K562 (cell line): ENCODE measurements around the gene PTCRA. TPM values are rescaled to one million over a fixed set of nuclear protein-coding genes. Genes with fewer than 3 reads are reported as not detected.

Experiments used
- CBFA2T3 ChIP-seq: fragments of 450-650 bp; IDR thresholded peaks from 2 replicates; pipeline ENCODE4 v1.6.1; 2017
- CXXC5 ChIP-seq: fragments of 250-450 bp; sonication (Bioruptor Pico); IDR thresholded peaks from 2 replicates; pipeline ENCODE4 v1.8.0; 2022; ENCODE audit warnings: inconsistent platforms, mild to moderate bottlenecking, moderate library complexity
- EGR1 ChIP-seq: fragments of 450-650 bp; conservative IDR thresholded peaks from 2 replicates; pipeline ENCODE4 v1.6.1; 2017; ENCODE audit warnings: mild to moderate bottlenecking
- ETS2 ChIP-seq: IDR thresholded peaks from 2 replicates; pipeline ENCODE4 v1.6.1; 2016; ENCODE audit warnings: borderline replicate concordance, missing genetic modification characterization, mild to moderate bottlenecking, moderate library complexity, missing compliant biosample characterization; ENCODE audit not compliant: poor library complexity, severe bottlenecking
- EWSR1 ChIP-seq: fragments of 450-650 bp; IDR thresholded peaks from 2 replicates; pipeline ENCODE4 v1.6.1; 2018; ENCODE audit warnings: borderline replicate concordance, mild to moderate bottlenecking, low read depth, moderate library complexity; ENCODE audit not compliant: partially characterized antibody
- KLF16 ChIP-seq: IDR thresholded peaks from 2 replicates; pipeline ENCODE4 v1.6.1; 2016; ENCODE audit warnings: antibody characterized with exemption
- MEF2A ChIP-seq: IDR thresholded peaks from 2 replicates; pipeline ENCODE4 v1.6.1; 2011; ENCODE audit warnings: low read depth, mild to moderate bottlenecking, low read length, moderate library complexity; ENCODE audit not compliant: control insufficient read depth
- NUFIP1 ChIP-seq: fragments of 450-650 bp; IDR thresholded peaks from 2 replicates; pipeline ENCODE4 v1.6.1; 2018; ENCODE audit not compliant: partially characterized antibody
- PYGO2 ChIP-seq: fragments of 450-650 bp; IDR thresholded peaks from 2 replicates; pipeline ENCODE4 v1.6.1; 2016; ENCODE audit warnings: mild to moderate bottlenecking, missing genetic modification characterization, moderate library complexity, missing compliant biosample characterization
- RBM15 ChIP-seq: fragments of 200-400 bp; formaldehyde crosslinking; IDR thresholded peaks from 2 replicates; pipeline ENCODE4 v1.6.1; 2018; ENCODE audit warnings: mild to moderate bottlenecking, low read length, moderate library complexity; ENCODE audit not compliant: insufficient read depth
- SMAD2 ChIP-seq: fragments of 150-350 bp; IDR thresholded peaks from 2 replicates; pipeline ENCODE4 v1.6.1; 2014; ENCODE audit warnings: low read depth, mild to moderate bottlenecking, low read length
- TAF15 ChIP-seq: fragments of 200-400 bp; formaldehyde crosslinking; IDR thresholded peaks from 2 replicates; pipeline ENCODE4 v1.6.1; 2017; ENCODE audit warnings: mild to moderate bottlenecking, low read depth, low read length, moderate library complexity
- polyA plus RNA-seq, 8 experiments: library from polyadenylated mRNA; depleted of rRNA in 4 of 8; stranded (reverse) in 5 of 8; unstranded in 3 of 8; fragments of >200 nt; fragmentation: Nextera tagmentation in 2 of 8; fragmentation: Illumina TruSeq in 1 of 8; extraction: Ambion mirVana in 2 of 8; extraction: Trizol in 1 of 8; gene quantifications; 2 replicates each; pipeline versions ENCODE4 v1.2.1 to v1.2.3, GENCODE V29; 2011 to 2014; ENCODE audit warnings: inconsistent platforms in 1 of 8, missing spikeins in 1 of 8
- total RNA-seq, 7 experiments: library from RNA; depleted of rRNA in 6 of 7; stranded (reverse); fragments of >200 nt in 6 of 7; fragmentation: Illumina TruSeq in 2 of 7; extraction: Trizol in 2 of 7; gene quantifications; 2 replicates each; pipeline versions ENCODE4 v1.2.1 to v1.2.3, GENCODE V29; 2011 to 2021; ENCODE audit warnings: low replicate concordance in 1 of 7
- TF ChIP-seq, protein P1 (sequence below): fragments of 450-650 bp; formaldehyde crosslinking; IDR thresholded peaks from 2 replicates; pipeline ENCODE4 v1.4.0; 2022; ENCODE audit warnings: missing genetic modification characterization
- TF ChIP-seq, protein P2 (sequence below): fragments of 150-350 bp; IDR thresholded peaks from 2 replicates; pipeline ENCODE4 v1.6.1; 2014; ENCODE audit warnings: low read depth, mild to moderate bottlenecking, low read length, borderline replicate concordance
- TF ChIP-seq, protein P3 (sequence below): fragments of 450-650 bp; IDR thresholded peaks from 2 replicates; pipeline ENCODE4 v1.6.1; 2016; ENCODE audit warnings: missing biosample characterization, missing genetic modification characterization
- TF ChIP-seq, protein P4 (sequence below): fragments of 200-800 bp; sonication (Bioruptor generic); IDR thresholded peaks from 2 replicates; pipeline ENCODE4 v1.6.1; 2017; ENCODE audit warnings: missing genetic modification characterization, missing compliant biosample characterization
- TF ChIP-seq, protein P5 (sequence below): sonication (generic); formaldehyde crosslinking; IDR thresholded peaks from 2 replicates; pipeline ENCODE4 v1.8.0; 2022; ENCODE audit warnings: mild to moderate bottlenecking, missing genetic modification reagents

Gene PTCRA
- total and polyA plus RNA-seq, 9 of the 15 experiments (the other 6 are each of a cell fraction or from before 2014, with no cell fraction given), result 0.21 TPM; not detected in 8

DNA sequence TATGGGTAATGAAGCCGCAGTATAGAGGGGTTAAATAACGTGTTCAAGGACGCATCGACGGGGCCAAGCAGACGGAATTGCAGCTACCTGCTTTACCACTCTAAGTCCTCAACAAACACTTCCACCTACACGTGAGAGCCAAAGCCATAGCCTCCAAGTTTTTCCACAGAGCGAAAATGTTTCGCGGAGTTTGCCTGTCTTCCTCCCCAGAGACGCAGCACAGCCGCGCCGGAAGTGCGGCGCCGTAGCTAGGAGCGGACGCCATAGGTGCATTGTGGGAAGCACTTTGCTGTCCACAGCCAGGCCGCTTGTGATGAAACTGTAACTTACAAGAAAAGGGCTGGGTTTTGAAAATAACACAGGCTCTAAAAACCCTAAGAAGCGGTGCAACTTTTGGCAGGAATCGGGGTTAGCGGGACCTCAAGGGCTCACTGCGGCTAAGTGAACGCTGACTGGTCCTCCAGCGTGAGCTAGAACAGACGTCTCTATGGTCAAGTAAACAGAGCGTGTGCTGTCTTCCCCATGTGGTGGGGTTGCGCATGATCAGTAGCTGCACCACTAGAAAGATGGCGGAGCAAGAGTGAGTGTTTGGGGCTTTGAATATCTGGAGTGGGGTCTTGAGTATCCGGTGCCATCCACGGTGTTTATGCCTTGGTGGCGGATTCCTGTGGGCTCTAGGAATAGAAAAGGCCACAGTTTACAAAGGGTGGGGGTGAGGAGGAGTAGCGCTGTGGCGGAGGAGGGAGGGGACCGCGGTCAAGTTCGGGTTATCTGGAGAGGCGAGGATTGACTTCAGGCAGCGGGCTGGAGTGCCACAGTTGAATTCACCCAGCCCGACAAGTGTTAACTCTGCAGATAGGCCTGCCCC, 36.2 kb upstream of the PTCRA start, which contains the start of gene RPL7L1 (continued):
- TF ChIP-seq, protein P1, sequence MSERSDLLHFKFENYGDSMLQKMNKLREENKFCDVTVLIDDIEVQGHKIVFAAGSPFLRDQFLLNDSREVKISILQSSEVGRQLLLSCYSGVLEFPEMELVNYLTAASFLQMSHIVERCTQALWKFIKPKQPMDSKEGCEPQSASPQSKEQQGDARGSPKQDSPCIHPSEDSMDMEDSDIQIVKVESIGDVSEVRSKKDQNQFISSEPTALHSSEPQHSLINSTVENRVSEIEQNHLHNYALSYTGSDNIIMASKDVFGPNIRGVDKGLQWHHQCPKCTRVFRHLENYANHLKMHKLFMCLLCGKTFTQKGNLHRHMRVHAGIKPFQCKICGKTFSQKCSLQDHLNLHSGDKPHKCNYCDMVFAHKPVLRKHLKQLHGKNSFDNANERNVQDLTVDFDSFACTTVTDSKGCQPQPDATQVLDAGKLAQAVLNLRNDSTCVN (CRISPR knock-in tag), result no peak; the same call in 1 of the 2 replicates
- TF ChIP-seq TAF15, result no peak
- TF ChIP-seq, protein P2, sequence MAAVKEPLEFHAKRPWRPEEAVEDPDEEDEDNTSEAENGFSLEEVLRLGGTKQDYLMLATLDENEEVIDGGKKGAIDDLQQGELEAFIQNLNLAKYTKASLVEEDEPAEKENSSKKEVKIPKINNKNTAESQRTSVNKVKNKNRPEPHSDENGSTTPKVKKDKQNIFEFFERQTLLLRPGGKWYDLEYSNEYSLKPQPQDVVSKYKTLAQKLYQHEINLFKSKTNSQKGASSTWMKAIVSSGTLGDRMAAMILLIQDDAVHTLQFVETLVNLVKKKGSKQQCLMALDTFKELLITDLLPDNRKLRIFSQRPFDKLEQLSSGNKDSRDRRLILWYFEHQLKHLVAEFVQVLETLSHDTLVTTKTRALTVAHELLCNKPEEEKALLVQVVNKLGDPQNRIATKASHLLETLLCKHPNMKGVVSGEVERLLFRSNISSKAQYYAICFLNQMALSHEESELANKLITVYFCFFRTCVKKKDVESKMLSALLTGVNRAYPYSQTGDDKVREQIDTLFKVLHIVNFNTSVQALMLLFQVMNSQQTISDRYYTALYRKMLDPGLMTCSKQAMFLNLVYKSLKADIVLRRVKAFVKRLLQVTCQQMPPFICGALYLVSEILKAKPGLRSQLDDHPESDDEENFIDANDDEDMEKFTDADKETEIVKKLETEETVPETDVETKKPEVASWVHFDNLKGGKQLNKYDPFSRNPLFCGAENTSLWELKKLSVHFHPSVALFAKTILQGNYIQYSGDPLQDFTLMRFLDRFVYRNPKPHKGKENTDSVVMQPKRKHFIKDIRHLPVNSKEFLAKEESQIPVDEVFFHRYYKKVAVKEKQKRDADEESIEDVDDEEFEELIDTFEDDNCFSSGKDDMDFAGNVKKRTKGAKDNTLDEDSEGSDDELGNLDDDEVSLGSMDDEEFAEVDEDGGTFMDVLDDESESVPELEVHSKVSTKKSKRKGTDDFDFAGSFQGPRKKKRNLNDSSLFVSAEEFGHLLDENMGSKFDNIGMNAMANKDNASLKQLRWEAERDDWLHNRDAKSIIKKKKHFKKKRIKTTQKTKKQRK, result no peak
- TF ChIP-seq, protein P3, sequence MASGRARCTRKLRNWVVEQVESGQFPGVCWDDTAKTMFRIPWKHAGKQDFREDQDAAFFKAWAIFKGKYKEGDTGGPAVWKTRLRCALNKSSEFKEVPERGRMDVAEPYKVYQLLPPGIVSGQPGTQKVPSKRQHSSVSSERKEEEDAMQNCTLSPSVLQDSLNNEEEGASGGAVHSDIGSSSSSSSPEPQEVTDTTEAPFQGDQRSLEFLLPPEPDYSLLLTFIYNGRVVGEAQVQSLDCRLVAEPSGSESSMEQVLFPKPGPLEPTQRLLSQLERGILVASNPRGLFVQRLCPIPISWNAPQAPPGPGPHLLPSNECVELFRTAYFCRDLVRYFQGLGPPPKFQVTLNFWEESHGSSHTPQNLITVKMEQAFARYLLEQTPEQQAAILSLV (tag), result no peak
- no peak for TF ChIP-seq RBM15
- no peak for TF ChIP-seq ETS2 (tag)
- TF ChIP-seq EWSR1, result no peak
- TF ChIP-seq EGR1, result no peak; the same call in 1 of the 2 replicates
- TF ChIP-seq, protein P4, sequence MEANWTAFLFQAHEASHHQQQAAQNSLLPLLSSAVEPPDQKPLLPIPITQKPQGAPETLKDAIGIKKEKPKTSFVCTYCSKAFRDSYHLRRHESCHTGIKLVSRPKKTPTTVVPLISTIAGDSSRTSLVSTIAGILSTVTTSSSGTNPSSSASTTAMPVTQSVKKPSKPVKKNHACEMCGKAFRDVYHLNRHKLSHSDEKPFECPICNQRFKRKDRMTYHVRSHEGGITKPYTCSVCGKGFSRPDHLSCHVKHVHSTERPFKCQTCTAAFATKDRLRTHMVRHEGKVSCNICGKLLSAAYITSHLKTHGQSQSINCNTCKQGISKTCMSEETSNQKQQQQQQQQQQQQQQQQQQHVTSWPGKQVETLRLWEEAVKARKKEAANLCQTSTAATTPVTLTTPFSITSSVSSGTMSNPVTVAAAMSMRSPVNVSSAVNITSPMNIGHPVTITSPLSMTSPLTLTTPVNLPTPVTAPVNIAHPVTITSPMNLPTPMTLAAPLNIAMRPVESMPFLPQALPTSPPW (CRISPR knock-in tag), result peak; percentile 75
- TF ChIP-seq PYGO2, result no peak; the same call in 1 of the 2 replicates
- TF ChIP-seq SMAD2, result no peak
- TF ChIP-seq, protein P5, sequence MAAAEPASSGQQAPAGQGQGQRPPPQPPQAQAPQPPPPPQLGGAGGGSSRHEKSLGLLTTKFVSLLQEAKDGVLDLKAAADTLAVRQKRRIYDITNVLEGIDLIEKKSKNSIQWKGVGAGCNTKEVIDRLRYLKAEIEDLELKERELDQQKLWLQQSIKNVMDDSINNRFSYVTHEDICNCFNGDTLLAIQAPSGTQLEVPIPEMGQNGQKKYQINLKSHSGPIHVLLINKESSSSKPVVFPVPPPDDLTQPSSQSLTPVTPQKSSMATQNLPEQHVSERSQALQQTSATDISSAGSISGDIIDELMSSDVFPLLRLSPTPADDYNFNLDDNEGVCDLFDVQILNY, result peak; percentile 81; the same call in 1 of the 2 replicates
- peak; percentile 95 for TF ChIP-seq CXXC5
- TF ChIP-seq NUFIP1, result peak; percentile 69
- TF ChIP-seq MEF2A, result no peak
- TF ChIP-seq CBFA2T3, result no peak
- no peak for TF ChIP-seq KLF16
